SU-DHL-6 (cell line): ENCODE data around the gene TIMM8B.

Experiments used
- H2AFZ ChIP-seq: fragments of 200-600 bp; sonication (generic); 2 replicates; pipeline ENCODE4 v1.6.1; 2014; ENCODE audit warnings: low read depth, mild to moderate bottlenecking, moderate library complexity, mixed read lengths, antibody characterized with exemption, low read length; ENCODE audit not compliant: severe bottlenecking
- H3F3A ChIP-seq: fragments of 200-600 bp; shearing (Covaris generic); 2 replicates; pipeline ENCODE4 v1.6.0; 2016; ENCODE audit warnings: antibody characterized with exemption, mild to moderate bottlenecking; ENCODE audit not compliant: insufficient read depth
- H3K27ac ChIP-seq: fragments of 200-600 bp; sonication (generic); 2 replicates; pipeline ENCODE4 v1.5.1; 2016; ENCODE audit warnings: low read depth, mild to moderate bottlenecking, low read length, moderate library complexity, mixed read lengths
- H3K27me3 ChIP-seq: fragments of 200-600 bp; sonication (generic), shearing (Covaris generic); 2 replicates; pipeline ENCODE4 v1.6.0; 2014; ENCODE audit warnings: mild to moderate bottlenecking, low read length
- H3K36me3 ChIP-seq: fragments of 200-600 bp; sonication (generic); 2 replicates; pipeline ENCODE4 v1.6.1; 2014; ENCODE audit warnings: mild to moderate bottlenecking, low read length, mixed read lengths
- H3K4me2 ChIP-seq: fragments of 300-600, 200-600 bp; shearing (Covaris generic), sonication (generic); 2 replicates; pipeline ENCODE4 v1.6.0; 2014; ENCODE audit warnings: low read length, low read depth, mild to moderate bottlenecking; ENCODE audit not compliant: poor library complexity, severe bottlenecking
- H3K4me3 ChIP-seq: fragments of 200-600 bp; sonication (generic); 2 replicates; pipeline ENCODE4 v1.5.1; 2014; ENCODE audit warnings: antibody characterized with exemption, low read length, mild to moderate bottlenecking, mixed read lengths; ENCODE audit not compliant: insufficient read depth, poor library complexity, severe bottlenecking
- H3K79me2 ChIP-seq: fragments of 200-600 bp; sonication (generic); 2 replicates; pipeline ENCODE4 v1.6.1; 2014; ENCODE audit warnings: mild to moderate bottlenecking, low read length, moderate library complexity; ENCODE audit not compliant: insufficient read depth
- H3K9ac ChIP-seq: fragments of 200-600 bp; sonication (generic); 2 replicates; pipeline ENCODE4 v1.7.0; 2014; ENCODE audit warnings: mild to moderate bottlenecking, low read length
- H3K9me2 ChIP-seq: fragments of 200-600 bp; sonication (generic); replicated peaks from 2 replicates; pipeline ENCODE4 v1.6.1; 2014; ENCODE audit warnings: low read length; ENCODE audit not compliant: insufficient read depth
- H3K9me3 ChIP-seq: fragments of 200-600 bp; sonication (generic); 2 replicates; pipeline ENCODE4 v1.6.1; 2014; ENCODE audit warnings: low read length, mixed read lengths; ENCODE audit not compliant: insufficient read depth
- H4K20me1 ChIP-seq: fragments of 200-600 bp; sonication (generic); 2 replicates; pipeline ENCODE4 v1.6.1; 2014; ENCODE audit warnings: low read depth, mild to moderate bottlenecking, antibody characterized with exemption, low read length, moderate library complexity, mixed read lengths
- CTCF ChIP-seq: fragments of 200-600 bp; sonication (generic); IDR thresholded peaks from one replicate; pipeline ENCODE4 v1.5.1; 2017; ENCODE audit warnings: antibody characterized with exemption, mild to moderate bottlenecking, low read length, moderate library complexity; ENCODE audit not compliant: insufficient read depth, poor library complexity, severe bottlenecking
- EZH2phosphoT487 ChIP-seq: fragments of 200-600 bp; sonication (generic), shearing (Covaris generic); conservative IDR thresholded peaks from 2 replicates; pipeline ENCODE4 v1.6.1; 2018; ENCODE audit warnings: mild to moderate bottlenecking, antibody characterized with exemption, low read length, moderate library complexity, mixed read lengths

The TIMM8B gene

GRCh38 chr11:112044961-112045360 is 41.6 kb downstream of the TIMM8B start:
- no peaks in the 10 kb centered on the region for H3K79me2 ChIP-seq
- no peak overlapping the region for H3K9ac ChIP-seq
- H4K20me1 ChIP-seq = no peaks in the 10 kb centered on the region; the same call in 1 of the 2 replicates
- no peaks in the 10 kb centered on the region for H3F3A ChIP-seq
- H3K4me3 ChIP-seq = no peak overlapping the region
- no peak overlapping the region for H2AFZ ChIP-seq
- TF ChIP-seq CTCF = no peak
- TF ChIP-seq EZH2phosphoT487 = no peak
- no peak overlapping the region for H3K27ac ChIP-seq
- H3K36me3 ChIP-seq = peaks cover 44% of the 10 kb centered on the region
- H3K9me3 ChIP-seq = no peaks in the 10 kb centered on the region
- no peaks in the 10 kb centered on the region for H3K27me3 ChIP-seq
- no peaks in the 10 kb centered on the region for H3K9me2 ChIP-seq
- no peak overlapping the region for H3K4me2 ChIP-seq

- Histone ChIP-seq H3F3A (0 out of 2 replicates have a peak, but pooled peaks cover 4% of the 10 kb centered on the region), H3K4me3 (no peak overlapping the region), H2AFZ (no peak overlapping the region), H3K79me2 (no peaks in the 10 kb centered on the region), H3K27ac (no peak overlapping the region), H3K36me3 (peaks cover 44% of the 10 kb centered on the region), H3K9me3 (no peaks in the 10 kb centered on the region), H4K20me1 (no peaks in the 10 kb centered on the region), H3K27me3 (no peaks in the 10 kb centered on the region), H3K9ac (no peak overlapping the region), H3K9me2 (no peaks in the 10 kb centered on the region), H3K4me2 (no peak overlapping the region)
- TF ChIP-seq CTCF = no peak
- TF ChIP-seq EZH2phosphoT487 = no peak
Observed at GRCh38 chr11:112042961-112043304, 43.6 kb downstream of the TIMM8B start.

GRCh38 chr11:112042161-112042960 is 44.2 kb downstream of the TIMM8B start:
- H3K27ac ChIP-seq = no peak overlapping the region
- H4K20me1 ChIP-seq = no peaks in the 10 kb centered on the region
- H2AFZ ChIP-seq = no peak overlapping the region
- H3K9me3 ChIP-seq = no peaks in the 10 kb centered on the region
- TF ChIP-seq EZH2phosphoT487 (no peak), CTCF (no peak)
- H3K9me2 ChIP-seq = no peaks in the 10 kb centered on the region
- H3K4me2 ChIP-seq = no peak overlapping the region
- H3K9ac ChIP-seq = no peak overlapping the region
- H3K27me3 ChIP-seq = no peaks in the 10 kb centered on the region
- 0 out of 2 replicates have a peak, but pooled peaks cover 4% of the 10 kb centered on the region for H3F3A ChIP-seq
- H3K79me2 ChIP-seq = no peaks in the 10 kb centered on the region
- H3K36me3 ChIP-seq = peaks cover 50% of the 10 kb centered on the region
- no peak overlapping the region for H3K4me3 ChIP-seq
